H1 (cell line): ENCODE measurements around the gene LIN28B. TPM values are rescaled to one million over a fixed set of nuclear protein-coding genes. Genes with fewer than 3 reads are reported as not detected.

Source experiments
- CTCF ChIA-PET: fragments of 300-600 bp; sonication (Branson Sonifier 250); formaldehyde crosslinking; loops from one replicate; lab custom pipeline; 2021; ENCODE audit not compliant: partially characterized antibody; lab: Charles Lee
- POLR2A ChIA-PET: fragments of 300-600 bp; sonication (Branson Sonifier 250); formaldehyde crosslinking; loops from one replicate; lab custom pipeline; 2021; ENCODE audit warnings: inconsistent platforms; ENCODE audit not compliant: partially characterized antibody; lab: Charles Lee
- DNase-seq, 2 experiments: peaks; one replicate each; pipeline versions ENCODE4 v3.0.0 to v3.0.0-alpha.2; 2010 to 2022; ENCODE audit warnings: low spot score in 2 of 2, low read depth in 1 of 2, mixed read lengths in 1 of 2
- FAIRE-seq: peaks from 2 replicates; lab custom pipeline; 2011; peaks lifted over from hg19 to GRCh38; lab: Jason Lieb, UNC
- H2AFZ ChIP-seq: 2 replicates; pipeline ENCODE4 v1.8.1; 2012; ENCODE audit warnings: low read length, inconsistent platforms
- H2AK5ac ChIP-seq: 2 replicates; pipeline ENCODE4 v1.6.1; 2013; ENCODE audit warnings: low read depth, low read length
- H2BK120ac ChIP-seq: replicated peaks from 2 replicates; pipeline ENCODE3; 2013; ENCODE audit warnings: low read depth, low read length, inconsistent platforms
- H2BK12ac ChIP-seq: 2 replicates; pipeline ENCODE4 v1.6.1; 2013; ENCODE audit warnings: low read depth, low read length
- H2BK15ac ChIP-seq: 2 replicates; pipeline ENCODE4 v1.6.1; 2013; ENCODE audit warnings: low read length
- H2BK20ac ChIP-seq: 2 replicates; pipeline ENCODE4 v1.6.1; 2013; ENCODE audit warnings: low read length
- H2BK5ac ChIP-seq: 2 replicates; pipeline ENCODE4 v1.6.1; 2013; ENCODE audit warnings: low read depth, low read length
- H3K14ac ChIP-seq: 2 replicates; pipeline ENCODE4 v1.6.1; 2013; ENCODE audit warnings: inconsistent platforms; ENCODE audit not compliant: insufficient read length
- H3K18ac ChIP-seq: 2 replicates; pipeline ENCODE4 v1.6.1; 2013; ENCODE audit warnings: low read length; ENCODE audit errors: extremely low read depth
- H3K23ac ChIP-seq: 2 replicates; pipeline ENCODE4 v1.6.1; 2013; ENCODE audit warnings: inconsistent platforms; ENCODE audit not compliant: insufficient read length
- H3K23me2 ChIP-seq: 2 replicates; pipeline ENCODE4 v1.6.1; 2013; ENCODE audit warnings: low read depth, low read length
- H3K27ac ChIP-seq: 2 replicates; pipeline ENCODE4 v1.6.1; 2011; ENCODE audit warnings: low read depth, low read length, inconsistent platforms
- H3K27me3 ChIP-seq, 4 experiments: replicated peaks in 1 of 4; 1 replicate in 1 of 4; 2 replicates in 3 of 4; pipeline versions ENCODE4 v1.6.1 to v1.8.1; 2011 to 2013; ENCODE audit warnings: low read length in 3 of 4, mild to moderate bottlenecking in 3 of 4, inconsistent platforms in 2 of 4, mixed read lengths in 2 of 4, moderate library complexity in 1 of 4; ENCODE audit not compliant: control insufficient read depth in 3 of 4, insufficient read depth in 3 of 4; ENCODE audit errors: extremely low read depth in 1 of 4
- H3K36me3 ChIP-seq, 4 experiments: 2 replicates each; pipeline versions ENCODE4 v1.6.1 to v1.8.1; 2011 to 2013; ENCODE audit warnings: mild to moderate bottlenecking in 4 of 4, low read length in 3 of 4, moderate library complexity in 2 of 4, control low read depth in 1 of 4, inconsistent platforms in 1 of 4; ENCODE audit not compliant: insufficient read depth in 4 of 4, control insufficient read depth in 2 of 4
- H3K4ac ChIP-seq: replicated peaks from 2 replicates; pipeline ENCODE3; 2013; ENCODE audit warnings: low read length, low read depth, mixed read lengths, inconsistent platforms; ENCODE audit not compliant: insufficient read length
- H3K4me1 ChIP-seq, 4 experiments: replicated peaks in 1 of 4; 1 replicate in 1 of 4; 2 replicates in 3 of 4; pipeline versions ENCODE4 v1.6.1 to v1.8.1; 2011 to 2013; ENCODE audit warnings: low read length in 3 of 4, inconsistent platforms in 2 of 4, mixed read lengths in 1 of 4; ENCODE audit not compliant: insufficient read depth in 4 of 4, control insufficient read depth in 3 of 4
- H3K4me2 ChIP-seq, 2 experiments: 2 replicates each; pipeline versions ENCODE4 v1.6.1 to v1.8.1; 2011 to 2013; ENCODE audit warnings: low read depth in 2 of 2, low read length in 2 of 2, control low read depth in 1 of 2, inconsistent platforms in 1 of 2, mild to moderate bottlenecking in 1 of 2; ENCODE audit not compliant: insufficient read depth in 1 of 2
- H3K4me3 ChIP-seq, 4 experiments: fragments of 200-600, 300-600 bp in 1 of 4; sonication (generic), shearing (Covaris generic), sonication (Bioruptor Twin) in 1 of 4; 2 replicates each; pipeline versions ENCODE4 v1.5.1 to v1.8.1; 2011 to 2016; ENCODE audit warnings: low read length in 4 of 4, low read depth in 3 of 4, control low read depth in 2 of 4, inconsistent platforms in 2 of 4, mild to moderate bottlenecking in 2 of 4, mixed read lengths in 1 of 4, moderate library complexity in 1 of 4; ENCODE audit not compliant: insufficient read depth in 2 of 4; ENCODE audit errors: extremely low read depth in 1 of 4
- H3K56ac ChIP-seq: replicated peaks from 2 replicates; pipeline ENCODE3; 2013; ENCODE audit warnings: low read depth, mild to moderate bottlenecking, mixed read lengths, low read length, inconsistent platforms; ENCODE audit not compliant: insufficient read length
- H3K79me1 ChIP-seq: 2 replicates; pipeline ENCODE4 v1.6.1; 2013; ENCODE audit warnings: low read depth, low read length, control low read depth
- H3K79me2 ChIP-seq, 2 experiments: 2 replicates each; pipeline versions ENCODE4 v1.6.1 to v1.8.1; 2012 to 2013; ENCODE audit warnings: low read length in 2 of 2, mild to moderate bottlenecking in 2 of 2, inconsistent platforms in 1 of 2; ENCODE audit not compliant: insufficient read depth in 2 of 2, control insufficient read depth in 1 of 2
- H3K9ac ChIP-seq, 4 experiments: replicated peaks in 1 of 4; 1 replicate in 1 of 4; 2 replicates in 3 of 4; pipeline versions ENCODE4 v1.6.1 to v1.8.1; 2011 to 2013; ENCODE audit warnings: low read depth in 3 of 4, low read length in 3 of 4, control low read depth in 2 of 4, mild to moderate bottlenecking in 2 of 4, moderate library complexity in 2 of 4, inconsistent platforms in 1 of 4; ENCODE audit errors: extremely low read depth in 1 of 4
- H3K9me3 ChIP-seq, 2 experiments: 2 replicates each; pipeline versions ENCODE4 v1.6.1 to v1.8.1; 2012 to 2013; ENCODE audit warnings: mild to moderate bottlenecking in 2 of 2, moderate library complexity in 2 of 2, control low read depth in 1 of 2, inconsistent platforms in 1 of 2, low read depth in 1 of 2, low read length in 1 of 2, mixed read lengths in 1 of 2; ENCODE audit not compliant: insufficient read depth in 2 of 2
- H4K20me1 ChIP-seq, 2 experiments: replicated peaks in 1 of 2; 2 replicates each; pipeline versions ENCODE3 to v1.8.1; 2011 to 2013; ENCODE audit warnings: inconsistent platforms in 2 of 2, low read length in 2 of 2, mild to moderate bottlenecking in 1 of 2; ENCODE audit not compliant: insufficient read depth in 2 of 2, control insufficient read depth in 1 of 2
- H4K5ac ChIP-seq: 2 replicates; pipeline ENCODE4 v1.6.1; 2013; ENCODE audit warnings: low read length, low read depth, mixed read lengths, inconsistent platforms; ENCODE audit not compliant: insufficient read length
- H4K8ac ChIP-seq: 2 replicates; pipeline ENCODE4 v1.8.0; 2013; ENCODE audit warnings: mild to moderate bottlenecking, moderate library complexity, low read length, inconsistent platforms; ENCODE audit not compliant: insufficient read depth; ENCODE audit errors: extremely low read depth
- H4K91ac ChIP-seq: replicated peaks from 2 replicates; pipeline ENCODE3; 2013; ENCODE audit warnings: low read length, mixed read lengths, inconsistent platforms; ENCODE audit not compliant: insufficient read length
- BCL11A ChIP-seq, 2 experiments: IDR thresholded peaks; one replicate each; pipeline ENCODE4 v1.6.1; 2011; ENCODE audit warnings: low read depth in 2 of 2, low read length in 2 of 2, mild to moderate bottlenecking in 2 of 2
- BRCA1 ChIP-seq: IDR thresholded peaks from 2 replicates; pipeline ENCODE4 v1.6.1; 2012; ENCODE audit warnings: low read depth, low read length, improper control_type of control experiment
- CBX8 ChIP-seq: fragments of 300-800, 300-1000 bp; sonication (generic); IDR thresholded peaks from 2 replicates; pipeline ENCODE4 v1.7.1; 2016; ENCODE audit warnings: low read depth, low read length, borderline replicate concordance
- CHD1 ChIP-seq: IDR thresholded peaks from 2 replicates; pipeline ENCODE4 v1.6.1; 2012; ENCODE audit warnings: low read depth, low read length, improper control_type of control experiment
- CHD2 ChIP-seq: IDR thresholded peaks from 2 replicates; pipeline ENCODE4 v1.6.1; 2012; ENCODE audit warnings: low read length, improper control_type of control experiment
- EP300 ChIP-seq, 2 experiments: IDR thresholded peaks; 1 replicate in 1 of 2; 2 replicates in 1 of 2; pipeline ENCODE4 v1.6.1; 2011 to 2012; ENCODE audit warnings: low read depth in 2 of 2, low read length in 2 of 2, mild to moderate bottlenecking in 2 of 2, borderline replicate concordance in 1 of 2, inconsistent platforms in 1 of 2, moderate library complexity in 1 of 2
- EZH2 ChIP-seq: fragments of 200-600 bp; sonication (generic); IDR thresholded peaks from 2 replicates; pipeline ENCODE4 v1.7.1; 2012; ENCODE audit warnings: low read depth, mild to moderate bottlenecking, moderate library complexity, low read length, inconsistent platforms; ENCODE audit not compliant: severe bottlenecking
- FOSL1 ChIP-seq: IDR thresholded peaks from 2 replicates; pipeline ENCODE4 v1.6.1; 2011; ENCODE audit warnings: mild to moderate bottlenecking, low read depth, low read length, moderate library complexity; ENCODE audit not compliant: insufficient read depth
- HDAC2 ChIP-seq, 2 experiments: fragments of 300-600 bp in 1 of 2; sonication (generic) in 1 of 2; IDR thresholded peaks; 2 replicates each; pipeline ENCODE4 v1.6.1; 2011 to 2012; ENCODE audit warnings: low read depth in 2 of 2, low read length in 2 of 2, mild to moderate bottlenecking in 2 of 2, moderate library complexity in 2 of 2, borderline replicate concordance in 1 of 2, inconsistent platforms in 1 of 2
- NRF1 ChIP-seq: IDR thresholded peaks from 2 replicates; pipeline ENCODE4 v1.6.1; 2011; ENCODE audit warnings: mild to moderate bottlenecking, low read depth, low read length, improper control_type of control experiment
- PHF8 ChIP-seq: fragments of 200-600 bp; sonication (generic); conservative IDR thresholded peaks from 2 replicates; pipeline ENCODE4 v1.7.1; 2012; ENCODE audit warnings: low read depth, mild to moderate bottlenecking, inconsistent platforms, low read length, moderate library complexity
- POLR2AphosphoS5 ChIP-seq: IDR thresholded peaks from 2 replicates; pipeline ENCODE4 v1.6.1; 2011; ENCODE audit warnings: low read depth, low read length
- RBBP5 ChIP-seq: IDR thresholded peaks from 2 replicates; pipeline ENCODE4 v1.7.1; 2012; ENCODE audit warnings: low read depth, mild to moderate bottlenecking, inconsistent platforms, low read length, moderate library complexity, borderline replicate concordance
- SIN3A ChIP-seq, 2 experiments: IDR thresholded peaks in 1 of 2; conservative IDR thresholded peaks in 1 of 2; 2 replicates each; pipeline ENCODE4 v1.6.1; 2011 to 2012; ENCODE audit warnings: low read length in 2 of 2, improper control_type of control experiment in 1 of 2, low read depth in 1 of 2, mild to moderate bottlenecking in 1 of 2
- WGBS, 2 experiments: shearing (Covaris generic) in 1 of 2; methylation state at CpG; one replicate each; pipeline versions ENCODE4 v1.1.6 to v1.1.7; 2013 to 2015; ENCODE audit warnings: low lambda C conversion rate in 2 of 2, mixed read lengths in 2 of 2, inconsistent platforms in 1 of 2, low coverage in 1 of 2, missing lambda C conversion rate in 1 of 2; ENCODE audit not compliant: insufficient replicate concordance in 2 of 2, insufficient coverage in 1 of 2, insufficient read length in 1 of 2; ENCODE audit errors: extremely low coverage in 1 of 2, missing lambda C conversion rate in 1 of 2; 5-methylcytosine and 5-hydroxymethylcytosine counted together
- polyA plus RNA-seq, 7 experiments: library from polyadenylated mRNA; depleted of rRNA in 3 of 7; stranded (reverse) in 5 of 7; unstranded in 2 of 7; fragments of >200 nt in 5 of 7; fragments of 200-250 nt in 2 of 7; gene quantifications; 1 replicate in 5 of 7; 2 replicates in 1 of 7; 4 replicates in 1 of 7; pipeline versions ENCODE4 v1.2.1 to v1.2.3, GENCODE V29; 2011 to 2013; ENCODE audit warnings: missing spikeins in 2 of 7, mixed read lengths in 2 of 7
- total RNA-seq: library from RNA; stranded (reverse); fragmentation: NEBNext Ultra II Directional; extraction: Animal tissue kit (Norgen Biotek cat#: 25700); gene quantifications from 2 replicates; pipeline ENCODE4 v1.2.1, GENCODE V29; 2021

The LIN28B gene
- total and polyA plus RNA-seq, 2 of the 8 experiments (the other 6 are each of a cell fraction or from before 2014, with no cell fraction given) = 27.4 to 94.7 TPM

- no peak overlapping the region for H2BK20ac ChIP-seq
- no peak overlapping the region for H4K91ac ChIP-seq
- POLR2A ChIA-PET = interaction anchor here (1.0 kb wide), 1 partner anchor 13 kb away, joined by 3 read pairs; no protein-coding TSS in a partner anchor
- no peak overlapping the region for H4K5ac ChIP-seq
- H3K14ac ChIP-seq = no peak overlapping the region
- no peaks in the 10 kb centered on the region for H3K4me1 ChIP-seq
- WGBS, 2 experiments = 93% methylated on average over 8 of the region's 8 CpGs; no CpG with 5 or more reads in 1 of the 2 experiments
- no peak overlapping the region for H2AFZ ChIP-seq
- H3K4me3 ChIP-seq = no peak overlapping the region
- no peaks in the 10 kb centered on the region for H3K9me3 ChIP-seq
- CTCF ChIA-PET = interaction anchor here (1.6 to 4.5 kb wide), 4 partner anchors 9 to 266 kb away, joined by 3 to 29 read pairs (median 9); no protein-coding TSS in a partner anchor
- H3K79me2 ChIP-seq = no peaks in the 10 kb centered on the region
- H2BK120ac ChIP-seq = no peak overlapping the region
- H2BK15ac ChIP-seq = no peak overlapping the region
- no peak overlapping the region for H3K23ac ChIP-seq
- no peak for FAIRE-seq
- no peaks in the 10 kb centered on the region for H3K79me1 ChIP-seq
- no peaks in the 10 kb centered on the region for H3K27me3 ChIP-seq
- no peaks in the 10 kb centered on the region for H3K23me2 ChIP-seq
- no peak overlapping the region for H3K27ac ChIP-seq
- DNase-seq = no peak
- H2BK5ac ChIP-seq = no peak overlapping the region
- no peaks in the 10 kb centered on the region for H3K36me3 ChIP-seq
- no peak overlapping the region for H3K9ac ChIP-seq
- H4K8ac ChIP-seq = no peak overlapping the region
- H4K20me1 ChIP-seq = no peaks in the 10 kb centered on the region
- H3K4me2 ChIP-seq = no peak overlapping the region
- no peak overlapping the region for H3K4ac ChIP-seq
- H3K18ac ChIP-seq = no peak overlapping the region
- no peak overlapping the region for H2AK5ac ChIP-seq
- H2BK12ac ChIP-seq = no peak overlapping the region
- H3K56ac ChIP-seq = no peak overlapping the region
- no peak for TF ChIP-seq EP300 (IDR thresholded peaks at IDR 0.05; ENCODE audit: borderline replicate concordance in 1 of 2, low read depth in 2 of 2, low read length in 2 of 2)
- TF ChIP-seq BRCA1 = no peak
- no peak for TF ChIP-seq POLR2AphosphoS5
- no peak for TF ChIP-seq HDAC2 (IDR thresholded peaks at IDR 0.05; ENCODE audit: borderline replicate concordance in 1 of 2, low read depth in 2 of 2, low read length in 2 of 2)
- no peak for TF ChIP-seq RBBP5
- no peak for TF ChIP-seq CHD1
- TF ChIP-seq EZH2 = no peak
- no peak for TF ChIP-seq CBX8
- TF ChIP-seq BCL11A (IDR thresholded peaks at IDR 0.05; ENCODE audit: low read depth in 2 of 2, low read length in 2 of 2) = no peak
- TF ChIP-seq PHF8 = no peak
- TF ChIP-seq NRF1 = no peak
- TF ChIP-seq FOSL1 = no peak
- TF ChIP-seq CHD2 = no peak
- no peak for TF ChIP-seq SIN3A (conservative IDR thresholded peaks at IDR 0.05 in 1 of 2, IDR thresholded peaks at IDR 0.05 in 1 of 2; ENCODE audit: low read depth in 1 of 2, low read length in 2 of 2)
Observed at GRCh38 chr6:105097288-105097687, 140.4 kb downstream of the LIN28B start.
